Inferior parietal cortex (tissue), 1 donor: ENCODE data around the gene APBB2.

Source experiments
- DNase-seq: peaks from one replicate; pipeline ENCODE4 v3.0.0-alpha.2; 2016; ENCODE audit errors: extremely low spot score

APBB2 gene

GRCh38 chr4:41134581-41134980 is 79.8 kb downstream of the APBB2 start:
- no peak for DNase-seq

- DNase-seq, result no peak
Measured at GRCh38 chr4:41133454-41134018, 80.8 kb downstream of the APBB2 start.

DNA sequence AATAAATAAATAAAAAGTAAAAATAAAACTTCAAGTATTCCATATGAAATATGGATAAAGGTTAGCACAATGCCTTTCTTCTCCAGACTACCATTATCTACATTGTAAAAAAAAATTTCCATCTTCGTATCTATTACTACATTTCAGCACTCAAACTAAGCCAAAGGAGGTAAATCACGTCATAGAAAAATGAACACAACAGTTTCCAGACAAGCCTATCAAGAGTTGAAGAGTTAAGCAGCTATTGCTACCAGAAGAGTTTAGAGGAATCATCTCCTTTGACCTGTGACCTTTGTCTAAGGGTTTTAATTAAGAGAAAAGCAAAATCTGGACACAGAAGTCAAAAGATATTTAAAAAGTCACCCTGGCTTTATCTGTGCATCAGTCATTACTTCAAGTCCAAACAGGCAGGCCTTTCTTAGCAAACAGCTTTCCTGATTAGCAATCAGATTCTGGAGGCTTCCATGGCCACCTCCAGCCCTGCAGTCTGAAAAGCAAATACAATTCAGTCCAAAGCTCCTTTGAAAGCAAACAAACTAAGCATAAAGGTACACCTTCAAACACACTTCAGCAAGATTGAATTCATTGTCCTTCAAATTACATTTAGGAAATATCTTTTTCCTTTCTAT is 82.2 kb downstream of the APBB2 start:
- no peak for DNase-seq

- DNase-seq, result no peak
Measured at GRCh38 chr4:41129936-41130440, 84.4 kb downstream of the APBB2 start.

DNA sequence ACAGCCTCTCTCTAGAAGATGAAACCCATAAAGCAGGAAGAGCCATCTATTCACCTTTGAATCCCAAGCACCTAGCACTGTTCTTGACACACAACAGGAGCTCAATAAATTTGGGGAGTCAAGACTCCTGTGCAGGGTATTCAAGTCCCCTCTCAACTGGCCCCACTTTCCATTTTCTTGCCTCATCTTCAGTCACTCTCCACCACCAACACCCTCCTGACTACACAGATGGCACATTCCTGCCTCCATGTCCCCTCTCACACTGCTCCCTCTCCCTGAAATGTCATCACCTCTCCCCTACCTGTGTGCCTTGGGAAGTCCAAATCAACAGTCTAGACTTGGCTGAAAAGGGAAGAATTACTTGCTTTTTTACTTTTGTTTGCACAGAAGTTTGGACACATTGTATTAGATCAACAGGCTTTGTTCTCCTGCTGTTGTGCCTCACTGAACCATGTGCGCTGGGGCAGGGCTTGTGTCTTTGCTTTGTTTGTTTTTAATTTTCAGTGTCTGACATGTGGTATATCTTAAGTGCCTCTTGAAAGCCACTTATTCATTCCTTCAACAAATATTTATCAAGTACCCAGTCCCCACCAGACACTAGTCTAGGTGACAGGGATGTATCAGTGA is 85.1 kb downstream of the APBB2 start:
- DNase-seq, result no peak

DNA sequence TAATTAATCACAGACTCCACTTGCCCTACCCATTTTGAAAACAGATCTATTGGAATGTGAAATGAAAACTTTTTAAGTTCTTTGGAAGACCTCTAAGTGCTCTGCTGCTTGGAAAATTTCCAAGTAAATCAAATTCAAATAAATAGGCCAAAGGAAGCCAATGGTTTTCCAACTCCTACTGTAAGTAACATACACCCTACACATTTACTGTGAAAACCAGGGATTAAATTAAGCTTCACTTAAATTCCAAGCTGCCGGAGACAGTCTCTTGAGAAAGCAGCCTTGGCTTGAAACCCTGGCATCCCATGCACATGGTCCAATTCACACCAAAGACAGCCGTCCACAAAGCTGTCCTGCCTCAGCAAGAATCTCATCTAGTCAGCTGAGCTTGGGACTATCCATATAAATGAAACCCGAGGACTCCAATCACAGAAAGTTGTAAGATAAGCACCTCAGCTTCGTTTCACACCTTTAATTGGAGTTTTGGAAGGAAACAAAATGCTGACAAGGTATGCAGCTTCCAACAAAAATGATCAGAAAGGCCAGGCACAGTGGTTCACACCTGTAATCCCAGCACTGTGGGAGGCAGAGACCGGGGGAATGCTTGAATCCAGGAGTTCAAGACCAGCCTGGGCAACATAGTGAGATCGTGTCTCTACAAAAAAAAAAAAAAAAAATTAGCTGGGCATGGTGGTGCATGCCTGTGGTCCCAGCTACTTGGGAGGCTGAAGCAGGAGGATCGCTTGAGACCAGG is 88.6 kb downstream of the APBB2 start:
- DNase-seq, result no peak

- DNase-seq, result no peak
Measured at GRCh38 chr4:41124916-41125548, 89.3 kb downstream of the APBB2 start.

DNA sequence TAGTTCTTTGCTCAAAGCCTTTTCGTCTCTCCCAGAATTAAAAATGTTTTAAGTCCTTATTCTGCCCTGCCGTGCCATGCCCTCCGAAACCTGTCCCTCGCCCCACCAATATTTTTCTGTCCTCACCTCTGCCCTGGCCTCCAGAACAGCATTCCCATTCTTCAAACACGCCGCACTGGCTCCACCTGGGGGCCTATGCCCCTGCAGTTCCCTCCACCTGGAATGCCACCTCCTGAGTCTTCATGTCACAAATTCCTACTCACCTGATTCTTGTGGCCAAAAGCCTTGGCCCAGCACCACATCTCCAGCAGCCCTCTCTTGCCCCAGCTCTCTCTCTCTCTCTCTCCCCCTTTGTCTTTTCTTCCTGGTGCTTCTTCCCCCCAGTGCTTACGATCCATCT is 91.6 kb downstream of the APBB2 start:
- DNase-seq, result no peak

- DNase-seq, result no peak
Measured at GRCh38 chr4:41122309-41122708, 92.0 kb downstream of the APBB2 start.

DNA sequence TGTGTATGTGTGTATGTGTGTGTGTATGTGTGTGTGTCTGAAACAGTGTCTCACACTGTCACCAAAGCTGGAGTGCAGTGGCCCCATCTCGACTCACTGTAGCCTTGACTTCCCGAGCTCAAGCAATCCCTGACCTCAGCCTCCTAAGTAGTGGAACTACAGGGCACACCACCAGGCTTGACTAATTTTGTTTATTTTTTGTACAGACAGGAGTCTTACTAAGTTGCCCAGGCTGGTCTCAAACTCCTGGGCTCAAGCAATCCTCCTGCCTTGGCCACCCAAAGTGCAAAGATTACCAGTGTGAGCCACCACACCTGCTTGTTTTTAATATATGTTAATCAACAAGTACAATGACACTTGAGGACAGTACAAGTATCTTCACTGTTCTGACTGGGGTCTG is 92.4 kb downstream of the APBB2 start:
- no peak for DNase-seq

- no peak for DNase-seq
Measured at GRCh38 chr4:41120297-41121217, 93.8 kb downstream of the APBB2 start.

GRCh38 chr4:41119867-41120295 is 94.5 kb downstream of the APBB2 start:
- DNase-seq, result no peak

GRCh38 chr4:41111791-41112190 is 102.6 kb downstream of the APBB2 start:
- DNase-seq, result no peak

DNA sequence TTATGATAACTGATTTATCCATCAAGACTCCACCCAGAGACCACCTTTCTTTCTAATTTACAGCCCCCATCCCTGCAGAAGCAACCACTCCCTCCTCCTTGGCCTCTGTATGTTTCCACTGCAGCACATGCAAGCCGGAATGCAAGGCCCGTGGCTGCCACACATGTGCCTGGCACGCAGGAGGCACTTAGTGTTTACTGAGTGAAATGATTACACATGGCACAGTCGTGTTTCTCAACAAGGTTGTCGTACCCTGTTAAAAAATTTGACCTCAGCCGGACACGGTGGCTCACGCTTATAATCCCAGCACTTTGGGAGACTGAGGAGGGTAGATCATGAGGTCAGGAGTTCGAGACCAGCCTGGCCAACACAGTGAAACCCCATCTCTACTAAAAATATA is 104.3 kb downstream of the APBB2 start:
- no peak for DNase-seq

- DNase-seq, result no peak
Measured at GRCh38 chr4:41108481-41108880, 105.9 kb downstream of the APBB2 start.

GRCh38 chr4:41106694-41107419 is 107.5 kb downstream of the APBB2 start:
- DNase-seq, result no peak

- DNase-seq, result no peak
Measured at GRCh38 chr4:41106081-41106480, 108.3 kb downstream of the APBB2 start.

GRCh38 chr4:41104155-41104554 is 110.2 kb downstream of the APBB2 start:
- no peak for DNase-seq

GRCh38 chr4:41103657-41104056 is 110.7 kb downstream of the APBB2 start:
- no peak for DNase-seq

DNA sequence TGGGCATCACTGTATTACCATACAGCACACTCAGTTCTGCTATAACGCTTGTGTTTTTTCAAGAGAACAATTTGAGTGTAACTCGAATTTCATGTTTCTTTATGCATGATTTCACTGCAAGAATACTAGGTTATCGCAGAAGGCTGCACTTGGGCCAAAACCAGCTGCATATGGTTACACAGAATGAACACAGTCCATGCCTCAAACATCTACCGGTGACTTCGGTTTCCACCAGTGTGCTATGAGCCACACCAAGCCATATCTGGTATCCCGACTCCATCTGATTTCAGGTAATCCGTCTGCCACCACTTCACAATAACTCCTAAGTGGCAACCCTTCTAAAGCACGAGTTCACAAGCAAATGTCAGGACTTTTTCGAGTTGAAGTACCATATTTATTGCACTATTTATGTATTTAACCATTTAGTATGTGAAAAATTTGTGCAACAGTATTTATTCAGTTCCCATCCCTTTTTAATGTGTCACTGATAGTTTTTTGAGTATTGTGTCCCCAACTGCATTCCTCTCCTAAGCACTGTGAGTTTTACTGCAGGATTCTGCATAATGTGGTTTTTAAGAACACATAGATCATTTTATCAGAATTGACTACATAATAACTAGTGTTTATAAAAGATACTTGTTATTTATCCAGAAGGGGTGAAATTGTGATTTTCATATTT is 111.8 kb downstream of the APBB2 start:
- DNase-seq, result no peak
